ENCODE measurements around the gene NSG1.

Gene NSG1

DNA sequence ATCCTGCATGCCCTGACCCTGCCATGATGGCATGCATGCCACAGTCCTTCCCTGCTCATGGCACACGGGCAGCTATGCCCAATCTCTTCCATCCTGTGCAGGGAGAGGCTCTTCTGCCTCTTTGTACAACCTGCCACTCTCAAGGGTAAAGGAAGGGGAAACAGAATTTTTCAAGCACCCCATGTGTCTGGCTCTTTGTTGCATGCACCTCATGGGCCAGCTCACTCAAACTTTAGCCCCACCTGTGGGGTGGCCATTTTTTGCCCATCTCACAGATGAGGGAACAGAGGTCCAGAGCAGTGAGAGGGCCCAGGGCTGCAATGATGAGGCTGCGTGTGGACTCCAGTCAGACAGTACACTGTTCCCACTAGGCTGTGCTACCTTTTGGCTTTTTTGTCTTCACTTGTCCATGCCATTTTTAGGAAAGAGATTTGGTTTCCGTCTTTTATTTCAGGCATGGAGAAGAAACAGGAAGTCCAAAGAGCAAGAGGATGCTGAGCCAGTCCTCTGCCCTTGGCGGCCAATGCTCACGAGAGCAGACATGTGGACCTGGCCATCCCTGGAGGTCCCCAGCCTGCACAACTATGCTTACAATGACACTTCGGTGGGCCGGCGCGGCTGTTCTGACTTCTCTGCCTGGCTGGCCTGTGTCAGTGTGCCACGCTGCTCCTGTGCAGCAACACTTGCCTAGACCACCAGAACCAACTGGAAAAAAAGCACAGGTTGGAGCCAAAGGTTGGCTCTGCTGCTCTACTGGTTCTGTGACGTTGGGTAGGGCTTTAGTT lies 45.6 kb downstream of the NSG1 start:
- Histone ChIP-seq H3K4me3 (ENCODE audit: low read length) (no peak overlapping the region), H3K9me3 (ENCODE audit: control insufficient read depth, low read depth, low read length) (no peaks in the 10 kb centered on the region)

GRCh38 chr4:4433941-4434340 lies 47.0 kb downstream of the NSG1 start:
- no peak overlapping the region for H3K9ac ChIP-seq (ENCODE audit: low read length)
- no peak overlapping the region for H3K4me3 ChIP-seq (ENCODE audit: low read length)
- H3K4me1 ChIP-seq (ENCODE audit: control insufficient read depth, low read depth, low read length), result peaks cover 3% of the 10 kb centered on the region
- peaks cover 5% of the 10 kb centered on the region for H3K36me3 ChIP-seq (ENCODE audit: control insufficient read depth, low read depth, low read length)
- H3K27me3 ChIP-seq (ENCODE audit: control insufficient read depth, insufficient read depth, low read length), result no peaks in the 10 kb centered on the region
- no peaks in the 10 kb centered on the region for H3K9me3 ChIP-seq (ENCODE audit: control insufficient read depth, low read depth, low read length)
- no peak overlapping the region for H3K27ac ChIP-seq (ENCODE audit: low read length)

More for the DNA sequence above, 45.6 kb downstream of the NSG1 start:
- H3K27me3 ChIP-seq (ENCODE audit: control insufficient read depth, insufficient read depth, low read length), result no peaks in the 10 kb centered on the region
- H3K27ac ChIP-seq (ENCODE audit: low read length), result no peak overlapping the region
- peaks cover 10% of the 10 kb centered on the region for H3K4me1 ChIP-seq (ENCODE audit: control insufficient read depth, low read depth, low read length)
- no peak overlapping the region for H3K9ac ChIP-seq (ENCODE audit: low read length)
- H3K36me3 ChIP-seq (ENCODE audit: control insufficient read depth, low read depth, low read length), result no peaks in the 10 kb centered on the region

DNA sequence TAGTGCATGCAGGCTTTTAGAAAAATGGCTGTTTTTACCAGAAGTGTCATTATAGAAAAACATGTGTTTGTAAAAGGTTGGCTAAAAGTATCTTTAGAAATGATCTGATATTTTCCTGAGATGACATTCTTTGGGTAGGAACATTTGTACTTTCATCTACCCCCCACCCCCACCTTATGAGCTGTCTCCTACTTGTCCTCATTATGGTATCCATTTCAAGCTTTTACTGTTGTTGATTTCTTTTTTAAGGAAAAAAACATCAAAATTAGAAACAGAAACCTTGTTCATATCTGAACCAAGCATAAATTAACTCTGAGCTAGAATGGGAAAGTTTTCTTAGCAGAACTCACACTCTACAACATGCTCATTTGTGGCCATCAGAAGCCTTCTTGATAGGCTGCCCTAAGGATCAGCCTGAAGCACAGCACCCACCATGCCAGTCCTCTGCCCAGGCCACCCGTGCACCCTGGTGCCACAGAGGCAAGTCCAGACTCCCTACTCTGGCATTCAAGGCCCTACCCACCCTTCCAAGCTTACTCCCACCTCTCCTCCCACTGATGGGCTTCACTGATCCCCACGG lies 49.4 kb downstream of the NSG1 start:
- Histone ChIP-seq H3K4me3 (ENCODE audit: low read length) (no peak overlapping the region), H3K9me3 (ENCODE audit: control insufficient read depth, low read depth, low read length) (no peaks in the 10 kb centered on the region), H3K36me3 (ENCODE audit: control insufficient read depth, low read depth, low read length) (peaks cover 5% of the 10 kb centered on the region), H3K4me1 (ENCODE audit: control insufficient read depth, low read depth, low read length) (no peaks in the 10 kb centered on the region), H3K9ac (ENCODE audit: low read length) (no peak overlapping the region), H3K27ac (ENCODE audit: low read length) (no peak overlapping the region), H3K27me3 (ENCODE audit: control insufficient read depth, insufficient read depth, low read length) (no peaks in the 10 kb centered on the region)

DNA sequence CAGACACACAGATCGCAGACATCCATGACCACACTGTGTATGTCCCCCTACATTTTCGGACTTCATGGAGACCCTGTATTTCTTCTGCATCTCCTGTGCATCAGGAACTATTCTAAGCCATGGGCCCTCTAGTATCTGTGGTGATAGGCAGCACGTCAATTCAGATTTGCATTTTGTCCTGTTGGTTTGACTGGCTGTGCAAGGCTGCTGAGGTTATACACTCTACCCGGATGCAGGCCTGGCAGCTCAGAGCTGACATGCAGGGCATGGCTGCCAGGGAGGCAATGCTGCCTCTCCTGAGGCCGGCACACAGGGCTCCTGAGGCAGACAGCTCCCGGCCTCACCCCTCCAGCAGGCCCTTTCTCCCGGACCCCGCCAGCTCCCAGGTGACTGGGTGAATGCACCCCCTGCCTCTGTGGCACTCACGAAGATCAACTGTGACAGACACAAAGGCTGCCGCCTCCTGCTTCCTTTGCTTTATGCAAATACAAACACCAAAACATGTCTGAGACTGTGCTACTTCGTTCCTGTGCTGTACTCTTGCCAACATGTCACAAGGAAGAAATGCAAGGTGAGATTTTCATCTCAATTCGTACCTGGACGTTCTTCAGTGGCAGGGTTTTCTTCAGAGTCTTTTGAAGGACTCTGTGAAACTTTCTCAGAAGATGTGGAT lies 51.0 kb downstream of the NSG1 start:
- Histone ChIP-seq H3K4me1 (ENCODE audit: control insufficient read depth, low read depth, low read length) (no peaks in the 10 kb centered on the region), H3K9me3 (ENCODE audit: control insufficient read depth, low read depth, low read length) (no peaks in the 10 kb centered on the region), H3K9ac (ENCODE audit: low read length) (no peak overlapping the region), H3K4me3 (ENCODE audit: low read length) (no peak overlapping the region), H3K27ac (ENCODE audit: low read length) (no peak overlapping the region), H3K36me3 (ENCODE audit: control insufficient read depth, low read depth, low read length) (peaks cover 5% of the 10 kb centered on the region), H3K27me3 (ENCODE audit: control insufficient read depth, insufficient read depth, low read length) (no peaks in the 10 kb centered on the region)

DNA sequence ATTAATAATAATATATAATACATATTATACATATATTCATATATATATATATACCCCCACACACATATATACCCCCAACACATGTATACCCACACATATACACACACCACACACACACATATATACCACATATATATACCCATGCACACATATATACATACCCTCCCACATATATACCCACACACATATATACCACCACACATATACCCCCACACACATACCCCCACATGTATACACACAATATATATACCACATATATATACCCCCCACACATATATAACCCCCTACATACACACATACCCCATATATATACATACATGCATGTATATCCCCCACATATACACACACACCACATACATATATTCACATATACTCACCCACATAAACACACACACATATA lies 52.0 kb downstream of the NSG1 start:
- no peak overlapping the region for H3K4me3 ChIP-seq (ENCODE audit: low read length)
- H3K9ac ChIP-seq (ENCODE audit: low read length), result no peak overlapping the region
- H3K36me3 ChIP-seq (ENCODE audit: control insufficient read depth, low read depth, low read length), result peaks cover 5% of the 10 kb centered on the region
- no peaks in the 10 kb centered on the region for H3K27me3 ChIP-seq (ENCODE audit: control insufficient read depth, insufficient read depth, low read length)
- H3K9me3 ChIP-seq (ENCODE audit: control insufficient read depth, low read depth, low read length), result no peaks in the 10 kb centered on the region
- H3K4me1 ChIP-seq (ENCODE audit: control insufficient read depth, low read depth, low read length), result no peaks in the 10 kb centered on the region
- H3K27ac ChIP-seq (ENCODE audit: low read length), result no peak overlapping the region

DNA sequence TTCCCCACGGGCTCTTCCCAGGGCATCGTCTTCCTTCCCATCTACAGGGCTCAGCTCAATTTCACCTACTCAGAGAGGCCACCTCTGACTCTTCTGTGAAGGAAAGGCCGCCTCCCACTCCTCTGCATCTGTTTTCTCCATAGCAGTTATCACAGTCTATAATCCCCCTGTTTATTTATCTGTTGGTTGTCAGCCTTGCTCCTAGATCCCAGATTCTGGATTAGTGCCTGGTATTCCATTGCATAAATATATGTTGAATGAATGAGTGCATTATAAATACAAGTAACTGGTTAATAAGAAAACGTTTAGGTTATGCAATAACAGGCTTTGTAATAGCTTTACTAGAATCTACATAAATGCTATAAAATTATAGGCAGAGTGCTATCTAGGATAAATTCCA lies 52.9 kb downstream of the NSG1 start:
- Histone ChIP-seq H3K9me3 (ENCODE audit: control insufficient read depth, low read depth, low read length) (no peaks in the 10 kb centered on the region), H3K4me1 (ENCODE audit: control insufficient read depth, low read depth, low read length) (no peaks in the 10 kb centered on the region), H3K36me3 (ENCODE audit: control insufficient read depth, low read depth, low read length) (peaks cover 5% of the 10 kb centered on the region), H3K4me3 (ENCODE audit: low read length) (no peak overlapping the region), H3K9ac (ENCODE audit: low read length) (no peak overlapping the region), H3K27me3 (ENCODE audit: control insufficient read depth, insufficient read depth, low read length) (no peaks in the 10 kb centered on the region), H3K27ac (ENCODE audit: low read length) (no peak overlapping the region)

DNA sequence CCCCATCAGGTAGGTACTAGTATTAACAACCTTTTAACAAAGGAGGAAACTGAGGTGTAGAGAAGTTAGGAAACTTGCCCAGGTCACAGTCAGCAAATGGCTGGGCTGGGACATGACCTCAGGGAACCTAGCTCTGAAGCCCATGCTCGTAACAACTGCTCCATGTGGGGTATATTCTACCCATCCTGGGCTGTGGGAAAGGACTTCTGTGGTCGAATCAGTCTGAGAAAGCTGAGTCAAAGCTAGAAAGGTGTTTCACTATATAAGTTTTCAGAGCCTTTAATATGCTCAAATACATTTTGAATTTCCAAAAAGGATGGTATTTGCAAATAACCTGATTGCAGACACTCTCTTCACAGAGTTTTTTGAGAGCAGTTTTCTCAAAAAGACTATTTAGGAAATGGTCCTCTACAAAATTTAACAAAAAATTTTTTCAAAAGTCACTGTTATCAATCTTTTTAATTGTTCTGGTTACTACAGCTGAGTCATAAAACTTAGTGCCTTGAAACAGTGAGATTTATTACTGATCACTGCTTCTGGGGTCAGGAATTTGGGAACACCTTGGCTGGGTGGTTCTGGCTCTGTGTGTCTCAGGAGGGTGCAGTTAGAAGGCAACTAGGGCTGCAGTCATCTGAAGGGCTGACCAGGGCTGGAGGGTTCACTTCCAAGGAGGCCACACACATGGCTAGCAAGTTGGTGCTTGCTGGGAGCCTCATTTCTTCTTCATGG lies 53.6 kb downstream of the NSG1 start:
- Histone ChIP-seq H3K9me3 (ENCODE audit: control insufficient read depth, low read depth, low read length) (no peaks in the 10 kb centered on the region), H3K27ac (ENCODE audit: low read length) (no peak overlapping the region), H3K4me3 (ENCODE audit: low read length) (no peak overlapping the region), H3K9ac (ENCODE audit: low read length) (no peak overlapping the region), H3K4me1 (ENCODE audit: control insufficient read depth, low read depth, low read length) (no peaks in the 10 kb centered on the region), H3K36me3 (ENCODE audit: control insufficient read depth, low read depth, low read length) (peaks cover 5% of the 10 kb centered on the region), H3K27me3 (ENCODE audit: control insufficient read depth, insufficient read depth, low read length) (no peaks in the 10 kb centered on the region)

DNA sequence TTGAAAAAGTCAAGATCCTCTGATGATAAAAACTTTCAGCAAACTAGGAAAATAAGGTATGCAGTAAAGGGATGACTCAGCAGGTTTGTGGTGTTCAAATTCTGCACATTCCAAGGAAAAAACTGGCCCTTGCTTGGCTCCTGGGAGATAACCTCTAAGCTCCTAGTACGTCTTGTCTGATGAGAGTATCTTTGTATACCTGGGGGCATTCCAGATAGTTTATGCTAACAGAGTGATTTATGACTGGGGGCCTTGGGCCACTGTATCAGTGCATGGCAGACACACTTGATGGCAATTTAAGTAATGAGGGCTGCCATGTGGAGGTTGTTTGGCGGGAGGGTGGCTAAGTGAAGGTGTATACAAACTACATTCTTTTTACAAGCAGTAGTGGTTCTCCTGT lies 56.9 kb downstream of the NSG1 start:
- Histone ChIP-seq H3K27ac (ENCODE audit: low read length) (no peak overlapping the region), H3K9ac (ENCODE audit: low read length) (no peak overlapping the region), H3K9me3 (ENCODE audit: control insufficient read depth, low read depth, low read length) (no peaks in the 10 kb centered on the region), H3K4me3 (ENCODE audit: low read length) (no peak overlapping the region), H3K4me1 (ENCODE audit: control insufficient read depth, low read depth, low read length) (no peaks in the 10 kb centered on the region), H3K36me3 (ENCODE audit: control insufficient read depth, low read depth, low read length) (no peaks in the 10 kb centered on the region), H3K27me3 (ENCODE audit: control insufficient read depth, insufficient read depth, low read length) (no peaks in the 10 kb centered on the region)

GRCh38 chr4:4446434-4446833 lies 59.5 kb downstream of the NSG1 start:
- Histone ChIP-seq H3K36me3 (ENCODE audit: control insufficient read depth, low read depth, low read length) (peaks cover 3% of the 10 kb centered on the region), H3K4me1 (ENCODE audit: control insufficient read depth, low read depth, low read length) (no peaks in the 10 kb centered on the region), H3K9me3 (ENCODE audit: control insufficient read depth, low read depth, low read length) (no peaks in the 10 kb centered on the region), H3K9ac (ENCODE audit: low read length) (no peak overlapping the region), H3K27ac (ENCODE audit: low read length) (no peak overlapping the region), H3K4me3 (ENCODE audit: low read length) (no peak overlapping the region), H3K27me3 (ENCODE audit: control insufficient read depth, insufficient read depth, low read length) (no peaks in the 10 kb centered on the region)

DNA sequence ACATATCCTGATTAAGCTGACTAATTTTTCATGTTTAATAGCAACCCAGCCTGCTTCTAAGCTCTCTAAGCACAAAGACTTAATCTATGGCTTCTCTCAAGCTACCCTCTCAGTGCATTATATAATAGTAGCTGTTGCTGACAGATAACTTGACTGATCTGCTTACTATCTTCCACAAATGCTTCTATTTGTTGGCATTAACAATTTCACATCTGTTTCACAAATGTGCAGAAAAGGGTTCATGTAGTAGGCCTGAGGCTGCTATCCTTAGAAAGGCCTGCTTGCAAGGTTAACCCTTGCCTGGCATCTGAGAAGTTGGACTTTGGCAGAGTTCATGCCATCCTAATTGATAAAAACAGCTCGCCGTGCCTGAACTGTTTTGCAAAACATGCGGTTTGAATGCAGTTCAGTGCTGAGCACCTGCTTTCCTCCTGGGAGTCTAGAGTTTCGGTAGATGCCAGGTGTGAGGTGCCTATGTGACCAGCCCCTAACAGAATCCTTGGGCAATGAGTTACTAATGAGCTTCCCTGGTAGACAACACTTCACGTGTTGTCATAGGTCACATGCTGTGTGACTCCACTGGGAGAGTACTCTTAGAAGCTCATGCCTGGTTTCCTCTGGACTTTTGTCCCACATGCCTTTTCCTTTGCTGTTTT lies 68.4 kb downstream of the NSG1 start:
- Histone ChIP-seq H3K4me3 (ENCODE audit: low read length) (no peak overlapping the region), H3K9me3 (ENCODE audit: control insufficient read depth, low read depth, low read length) (no peaks in the 10 kb centered on the region), H3K27me3 (ENCODE audit: control insufficient read depth, insufficient read depth, low read length) (no peaks in the 10 kb centered on the region), H3K4me1 (ENCODE audit: control insufficient read depth, low read depth, low read length) (peaks cover 15% of the 10 kb centered on the region), H3K27ac (ENCODE audit: low read length) (no peak overlapping the region), H3K9ac (ENCODE audit: low read length) (no peak overlapping the region), H3K36me3 (ENCODE audit: control insufficient read depth, low read depth, low read length) (peaks cover 14% of the 10 kb centered on the region)

DNA sequence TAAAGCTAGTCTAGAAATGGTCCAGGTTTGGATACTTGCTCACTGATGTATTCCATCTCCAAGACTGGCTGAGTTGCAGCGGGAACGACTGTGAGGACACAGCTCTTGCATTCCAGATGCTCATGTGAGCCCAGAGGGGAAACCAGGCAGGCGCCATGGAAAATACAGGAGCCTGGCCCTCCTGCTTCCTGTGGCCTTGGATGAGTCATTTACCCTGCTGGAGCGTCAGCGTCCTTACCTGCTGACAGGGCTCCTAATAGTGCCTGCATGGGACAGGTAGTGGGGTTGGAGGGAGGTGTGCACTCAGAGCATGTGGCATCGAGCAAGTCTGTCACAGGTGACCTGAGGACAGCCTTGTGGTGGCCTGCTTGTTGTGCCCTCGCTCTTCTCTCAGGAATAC lies 69.4 kb downstream of the NSG1 start:
- H3K36me3 ChIP-seq (ENCODE audit: control insufficient read depth, low read depth, low read length), result peaks cover 14% of the 10 kb centered on the region
- H3K9ac ChIP-seq (ENCODE audit: low read length), result no peak overlapping the region
- no peak overlapping the region for H3K27ac ChIP-seq (ENCODE audit: low read length)
- no peaks in the 10 kb centered on the region for H3K9me3 ChIP-seq (ENCODE audit: control insufficient read depth, low read depth, low read length)
- no peaks in the 10 kb centered on the region for H3K27me3 ChIP-seq (ENCODE audit: control insufficient read depth, insufficient read depth, low read length)
- no peak overlapping the region for H3K4me3 ChIP-seq (ENCODE audit: low read length)
- H3K4me1 ChIP-seq (ENCODE audit: control insufficient read depth, low read depth, low read length), result peaks cover 15% of the 10 kb centered on the region

Measured in iPS-18a (cell line).